DMS53 treated with DMSO at 0.1 percent for 48 hours (cell line): ENCODE data around the gene ADAMTS15.

Experiments
- DNase-seq: peaks from one replicate; lab custom pipeline; 2025; ENCODE audit not compliant: unreplicated experiment; lab: John Stamatoyannopoulos, UW

ADAMTS15 gene

GRCh38 chr11:130513132-130513531 is 64.7 kb downstream of the ADAMTS15 start:
- no peak for DNase-seq

- no peak for DNase-seq
Observed at GRCh38 chr11:130514316-130514715, 65.9 kb downstream of the ADAMTS15 start.

- DNase-seq = no peak
Observed at GRCh38 chr11:130514851-130515250, 66.4 kb downstream of the ADAMTS15 start.

- no peak for DNase-seq
Observed at GRCh38 chr11:130515829-130516553, 67.5 kb downstream of the ADAMTS15 start.

- no peak for DNase-seq
Observed at GRCh38 chr11:130516554-130517505, 68.4 kb downstream of the ADAMTS15 start.

- no peak for DNase-seq
Observed at GRCh38 chr11:130518164-130518680, 69.8 kb downstream of the ADAMTS15 start.

- no peak for DNase-seq
Observed at GRCh38 chr11:130519128-130519932, 70.9 kb downstream of the ADAMTS15 start.

- no peak for DNase-seq
Observed at GRCh38 chr11:130520271-130520671, 71.8 kb downstream of the ADAMTS15 start.

GRCh38 chr11:130522284-130522961 is 74.0 kb downstream of the ADAMTS15 start:
- no peak for DNase-seq

- no peak for DNase-seq
Observed at GRCh38 chr11:130523166-130523565, 74.7 kb downstream of the ADAMTS15 start.

GRCh38 chr11:130523609-130524008 is 75.2 kb downstream of the ADAMTS15 start:
- no peak for DNase-seq

GRCh38 chr11:130524132-130524790 is 75.8 kb downstream of the ADAMTS15 start:
- no peak for DNase-seq

GRCh38 chr11:130525307-130525706 is 76.9 kb downstream of the ADAMTS15 start:
- DNase-seq = no peak
